SK-N-SH treated with all-trans-retinoic acid at 6 μM for 48 hours (cell line): ENCODE results near the gene VWA5B1.

Experiments
- ATAC-seq: fragments of 200-7000 bp; cut with Tn5 transposase; 3 replicates; pipeline ENCODE4 v1.9.1; 2020; ENCODE audit warnings: mild to moderate bottlenecking, moderate library complexity
- ARNTL ChIP-seq: fragments of 450-650 bp; formaldehyde crosslinking; IDR thresholded peaks from 2 replicates; pipeline ENCODE4 v1.5.0; 2020; ENCODE audit warnings: low read depth, mild to moderate bottlenecking, moderate library complexity, borderline replicate concordance
- CSDC2 ChIP-seq: fragments of 250-450 bp; sonication (Bioruptor Pico); IDR thresholded peaks from 2 replicates; pipeline ENCODE4 v1.5.0; 2020; ENCODE audit warnings: mild to moderate bottlenecking, moderate library complexity
- GLIS3 ChIP-seq: fragments of 250-450 bp; sonication (Bioruptor Pico); IDR thresholded peaks from 2 replicates; pipeline ENCODE4 v1.5.0; 2020; ENCODE audit warnings: mild to moderate bottlenecking, moderate library complexity
- POU6F1 ChIP-seq: fragments of 250-450 bp; sonication (Bioruptor Pico); IDR thresholded peaks from 2 replicates; pipeline ENCODE4 v1.8.0; 2021; ENCODE audit warnings: low read depth, mild to moderate bottlenecking, moderate library complexity, borderline replicate concordance
- PPARA ChIP-seq: fragments of 250-450 bp; sonication (Bioruptor Pico); IDR thresholded peaks from 2 replicates; pipeline ENCODE4 v1.5.0; 2020; ENCODE audit warnings: mild to moderate bottlenecking, borderline replicate concordance
- RARB ChIP-seq: fragments of 250-450 bp; sonication (Bioruptor Pico); IDR thresholded peaks from 2 replicates; pipeline ENCODE4 v1.8.0; 2021; ENCODE audit warnings: mild to moderate bottlenecking, moderate library complexity
- SNAI2 ChIP-seq: fragments of 250-450 bp; sonication (Bioruptor Pico); IDR thresholded peaks from 2 replicates; pipeline ENCODE4 v1.5.0; 2020; ENCODE audit warnings: mild to moderate bottlenecking, moderate library complexity
- TCF4 ChIP-seq: fragments of 250-450 bp; sonication (Bioruptor Pico); IDR thresholded peaks from 2 replicates; pipeline ENCODE4 v1.8.0; 2021; ENCODE audit warnings: mild to moderate bottlenecking, moderate library complexity, borderline replicate concordance
- TOX ChIP-seq: fragments of 250-450 bp; sonication (Bioruptor Pico); IDR thresholded peaks from 2 replicates; pipeline ENCODE4 v1.8.0; 2021; ENCODE audit warnings: mild to moderate bottlenecking, moderate library complexity, borderline replicate concordance
- TSHZ2 ChIP-seq: fragments of 250-450 bp; sonication (Bioruptor Pico); IDR thresholded peaks from 2 replicates; pipeline ENCODE4 v1.5.0; 2020; ENCODE audit warnings: mild to moderate bottlenecking, moderate library complexity
- ZC3H10 ChIP-seq: fragments of 250-450 bp; sonication (Bioruptor Pico); IDR thresholded peaks from 2 replicates; pipeline ENCODE4 v1.5.1; 2021; ENCODE audit warnings: mild to moderate bottlenecking, moderate library complexity
- ZFP3 ChIP-seq: fragments of 250-450 bp; sonication (Bioruptor Pico); IDR thresholded peaks from 2 replicates; pipeline ENCODE4 v1.5.0; 2020; ENCODE audit warnings: mild to moderate bottlenecking, moderate library complexity
- ZFP30 ChIP-seq: fragments of 450-650 bp; formaldehyde crosslinking; IDR thresholded peaks from 2 replicates; pipeline ENCODE4 v1.5.0; 2022; ENCODE audit warnings: mild to moderate bottlenecking, moderate library complexity
- ZNF565 ChIP-seq: fragments of 450-650 bp; formaldehyde crosslinking; conservative IDR thresholded peaks from 2 replicates; pipeline ENCODE4 v1.5.0; 2020; ENCODE audit warnings: low read depth, mild to moderate bottlenecking, moderate library complexity
- ZNF70 ChIP-seq: fragments of 450-650 bp; formaldehyde crosslinking; IDR thresholded peaks from 2 replicates; pipeline ENCODE4 v1.5.0; 2020; ENCODE audit warnings: mild to moderate bottlenecking, moderate library complexity
- ZNF8 ChIP-seq: fragments of 450-650 bp; formaldehyde crosslinking; IDR thresholded peaks from 2 replicates; pipeline ENCODE4 v1.5.0; 2020; ENCODE audit warnings: mild to moderate bottlenecking, moderate library complexity
- TF ChIP-seq, protein P1 (sequence below): fragments of 250-450 bp; sonication (Bioruptor Pico); IDR thresholded peaks from 2 replicates; pipeline ENCODE4 v1.5.1; 2020; ENCODE audit warnings: low read depth, mild to moderate bottlenecking, moderate library complexity

The VWA5B1 gene

DNA sequence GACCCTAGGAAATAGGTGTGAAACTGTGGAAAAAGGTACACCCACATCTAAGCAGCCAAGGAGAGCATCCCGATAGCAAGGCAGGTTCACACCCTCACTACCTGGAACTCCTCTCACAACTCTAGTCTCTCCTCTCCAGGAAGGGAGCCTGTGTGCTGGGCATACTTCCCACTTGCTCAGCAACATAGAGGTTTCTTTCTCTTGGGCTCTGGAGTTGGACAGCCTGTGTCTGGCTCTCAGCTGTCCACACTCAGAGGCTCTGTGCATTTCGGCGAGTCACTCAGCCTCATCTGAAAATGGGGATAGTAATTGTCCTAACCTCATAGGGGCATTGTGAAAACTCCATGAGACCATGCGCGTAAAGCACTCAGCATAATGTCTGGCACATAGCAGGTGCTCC lies 29.6 kb upstream of the VWA5B1 start:
- TF ChIP-seq ZNF70 (CRISPR knock-in tag) (no peak), ZFP30 (CRISPR knock-in tag) (no peak)

DNA sequence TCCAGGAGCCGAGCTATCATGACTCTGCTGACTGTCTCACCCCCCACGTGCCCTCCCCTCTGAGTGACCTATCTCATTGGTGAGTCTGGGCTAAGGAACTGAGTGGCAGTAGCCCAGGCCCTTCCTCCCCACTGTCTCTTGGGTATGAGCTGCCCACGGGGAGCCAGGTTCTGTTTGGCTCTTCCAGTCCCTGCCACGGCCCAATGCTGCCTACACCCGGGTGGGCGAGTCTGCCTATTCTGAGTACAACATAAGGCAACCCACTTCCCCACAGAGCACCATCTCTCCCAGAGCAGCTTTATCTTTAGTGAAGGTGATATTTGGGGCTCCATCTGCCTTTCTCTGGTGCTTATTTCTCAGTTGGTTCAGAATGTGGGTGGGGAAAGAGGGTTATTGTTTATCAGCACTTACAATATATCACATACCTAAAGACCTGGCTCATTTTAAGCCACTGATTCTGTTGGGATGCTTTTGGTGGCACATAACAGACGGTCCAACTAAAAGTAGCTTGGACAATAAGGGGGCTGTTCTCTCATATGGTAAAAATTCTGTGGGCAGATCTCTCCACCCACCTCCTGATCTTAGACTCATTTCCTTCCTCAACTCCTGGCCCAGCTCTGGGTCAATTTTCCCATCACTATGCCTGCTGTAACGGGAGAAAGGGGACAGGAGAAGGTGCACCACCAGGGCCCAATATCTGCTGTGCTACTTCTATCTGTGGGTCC lies 27.7 kb upstream of the VWA5B1 start:
- ATAC-seq = no peak
- TF ChIP-seq ZFP30 (CRISPR knock-in tag) (no peak), TCF4 (CRISPR knock-in tag) (no peak), RARB (CRISPR knock-in tag) (no peak), CSDC2 (no peak), TOX (CRISPR knock-in tag) (no peak), TSHZ2 (CRISPR knock-in tag) (no peak), ZNF70 (CRISPR knock-in tag) (no peak)
- TF ChIP-seq, protein P1, sequence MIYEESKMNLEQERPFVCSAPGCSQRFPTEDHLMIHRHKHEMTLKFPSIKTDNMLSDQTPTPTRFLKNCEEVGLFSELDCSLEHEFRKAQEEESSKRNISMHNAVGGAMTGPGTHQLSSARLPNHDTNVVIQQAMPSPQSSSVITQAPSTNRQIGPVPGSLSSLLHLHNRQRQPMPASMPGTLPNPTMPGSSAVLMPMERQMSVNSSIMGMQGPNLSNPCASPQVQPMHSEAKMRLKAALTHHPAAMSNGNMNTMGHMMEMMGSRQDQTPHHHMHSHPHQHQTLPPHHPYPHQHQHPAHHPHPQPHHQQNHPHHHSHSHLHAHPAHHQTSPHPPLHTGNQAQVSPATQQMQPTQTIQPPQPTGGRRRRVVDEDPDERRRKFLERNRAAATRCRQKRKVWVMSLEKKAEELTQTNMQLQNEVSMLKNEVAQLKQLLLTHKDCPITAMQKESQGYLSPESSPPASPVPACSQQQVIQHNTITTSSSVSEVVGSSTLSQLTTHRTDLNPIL (CRISPR knock-in tag) = no peak

More for the DNA sequence above, 29.6 kb upstream of the VWA5B1 start:
- no peak for ATAC-seq

- ATAC-seq = no peak
- no peak for TF ChIP-seq PPARA (CRISPR knock-in tag)
- TF ChIP-seq RARB (CRISPR knock-in tag) = no peak
- no peak for TF ChIP-seq ARNTL
- TF ChIP-seq ZC3H10 (CRISPR knock-in tag) = no peak
- no peak for TF ChIP-seq TCF4 (CRISPR knock-in tag)
- TF ChIP-seq TOX (CRISPR knock-in tag) = no peak
- no peak for TF ChIP-seq SNAI2 (CRISPR knock-in tag)
- no peak for TF ChIP-seq ZFP30 (CRISPR knock-in tag)
- TF ChIP-seq GLIS3 = no peak
Measured at GRCh38 chr1:20265250-20265649, 25.4 kb upstream of the VWA5B1 start.

DNA sequence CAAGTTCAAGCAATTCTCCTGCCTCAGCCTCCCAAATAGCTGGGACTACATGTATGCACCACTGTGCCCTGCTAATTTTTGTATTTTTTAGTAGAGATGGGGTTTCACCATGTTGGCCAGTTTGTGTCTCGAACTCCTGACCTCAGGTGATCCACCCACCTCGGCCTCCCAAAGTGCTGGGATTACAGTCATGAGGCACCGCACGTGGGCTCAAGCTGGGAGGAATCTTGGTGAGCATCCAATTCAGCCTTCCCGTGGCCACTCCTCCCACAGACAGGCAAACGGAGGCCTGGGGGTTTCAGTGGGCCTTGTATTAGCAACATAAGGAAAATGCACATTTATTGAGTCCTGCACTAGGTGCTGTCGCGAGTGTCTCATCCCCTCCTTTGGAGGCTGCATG lies 24.5 kb upstream of the VWA5B1 start:
- ATAC-seq = no peak
- TF ChIP-seq RARB (CRISPR knock-in tag) = no peak
- TF ChIP-seq ZFP3 (CRISPR knock-in tag) = no peak
- no peak for TF ChIP-seq TOX (CRISPR knock-in tag)
- TF ChIP-seq, protein P1 (CRISPR knock-in tag) = no peak
- TF ChIP-seq ZNF70 (CRISPR knock-in tag) = no peak
- TF ChIP-seq CSDC2 = no peak
- no peak for TF ChIP-seq PPARA (CRISPR knock-in tag)
- TF ChIP-seq ZFP30 (CRISPR knock-in tag) = no peak
- TF ChIP-seq SNAI2 (CRISPR knock-in tag) = no peak
- TF ChIP-seq ZNF565 (CRISPR knock-in tag) = no peak
- no peak for TF ChIP-seq ZC3H10 (CRISPR knock-in tag)
- TF ChIP-seq ZNF8 (CRISPR knock-in tag) = no peak
- TF ChIP-seq TSHZ2 (CRISPR knock-in tag) = no peak
- TF ChIP-seq GLIS3 = no peak

- no peak for ATAC-seq
- TF ChIP-seq TSHZ2 (CRISPR knock-in tag) = no peak
- no peak for TF ChIP-seq GLIS3
- TF ChIP-seq ZC3H10 (CRISPR knock-in tag) = no peak
- TF ChIP-seq, protein P1 (CRISPR knock-in tag) = no peak
- no peak for TF ChIP-seq ZFP30 (CRISPR knock-in tag)
- no peak for TF ChIP-seq POU6F1 (CRISPR knock-in tag)
Measured at GRCh38 chr1:20266642-20267041, 24.0 kb upstream of the VWA5B1 start.
